ENCODE data around the gene RAB35. TPM values are rescaled to one million over a fixed set of nuclear protein-coding genes. Genes with fewer than 3 reads are reported as not detected.
A peak's percentile ranks its signal among the peaks of the same experiment; 100 is the strongest.

RAB35 gene
- total RNA-seq, 6 donors from 2014 or later = 14.2 to 63.1 (median 23.2) TPM

DNA sequence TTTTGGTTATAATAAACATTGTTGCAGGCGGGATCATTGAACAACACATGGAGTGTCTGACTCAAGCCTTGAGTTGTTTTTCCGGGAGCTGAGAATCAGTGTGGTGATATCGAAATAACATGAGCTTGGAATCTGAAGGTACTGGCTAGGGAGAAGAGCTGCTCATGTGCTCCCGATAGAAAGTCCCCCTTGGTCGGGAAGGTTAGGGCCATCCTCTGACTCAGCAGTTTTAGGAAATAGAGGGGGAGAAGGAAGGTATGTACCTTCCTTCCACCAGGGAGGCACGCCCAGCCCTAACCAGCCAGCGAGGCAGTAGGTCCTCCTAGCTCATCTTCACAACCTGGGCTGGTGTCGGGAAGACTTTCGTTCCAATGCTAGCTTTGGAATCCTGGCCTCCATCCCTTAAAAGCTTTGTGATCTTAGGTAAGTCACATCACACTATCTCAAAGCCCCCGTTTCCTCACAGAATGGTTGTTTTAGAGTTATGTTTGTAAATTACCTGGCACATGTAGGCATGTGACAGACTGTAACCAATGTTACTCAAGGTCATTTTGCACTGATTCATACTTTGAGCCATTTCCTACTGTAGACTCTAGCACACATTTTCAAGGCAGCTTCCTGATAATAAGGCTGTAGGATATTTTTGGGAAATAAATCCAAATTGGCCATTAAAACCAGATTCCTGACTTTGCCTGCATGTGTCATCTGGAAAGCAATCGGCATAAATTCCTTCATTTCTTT lies 1.9 kb upstream of the RAB35 start:
- Histone ChIP-seq H3K4me3 (peak overlapping the region in 2 of 4 donors; percentile 73 to 98), H3K27me3 (no peaks in the 10 kb centered on the region)

DNA sequence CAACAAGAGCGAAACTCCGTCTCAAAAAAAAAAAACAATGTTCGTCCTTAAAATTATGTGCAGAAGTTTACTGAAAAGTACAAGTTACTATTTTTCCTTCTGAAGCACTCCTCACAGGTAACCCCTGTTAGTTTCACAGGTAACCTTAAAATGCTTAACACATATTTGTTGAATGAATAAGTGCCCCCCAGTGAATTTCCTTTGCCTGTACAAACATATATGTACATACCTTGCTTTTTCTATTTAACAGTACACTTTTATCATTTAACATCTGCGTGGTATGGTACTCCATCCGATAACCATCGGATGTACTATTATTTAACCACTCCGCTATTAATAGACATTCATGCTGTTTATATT lies 1.4 kb upstream of the RAB35 start:
- Histone ChIP-seq H3K36me3 (peaks cover 0 to 12% (median 2%) of the 10 kb centered on the region in 4 donors), H3K27me3 (no peaks in the 10 kb centered on the region), H3K4me1 (peaks cover 29 to 42% (median 38%) of the 10 kb centered on the region in 4 donors), H3K27ac (peak overlapping the region in 3 of 4 donors; percentile 42 to 92 (median 92)), H3K9me3 (no peaks in the 10 kb centered on the region), H3K4me3 (peak overlapping the region in 3 of 4 donors; percentile 73 to 98 (median 81))
- no peak for TF ChIP-seq EP300 (IDR thresholded peaks at IDR 0.05)
- TF ChIP-seq POLR2AphosphoS5 (IDR thresholded peaks at IDR 0.05) = no peak
- no peak for TF ChIP-seq CTCF (IDR thresholded peaks at IDR 0.05)
- TF ChIP-seq POLR2A (IDR thresholded peaks at IDR 0.05) = no peak
- no peak for ATAC-seq (ENCODE audit: low FRiP score in 2 of 2)
- 33 to 34% methylated on average over 7 of the region's 7 CpGs for WGBS, 2 donors
- DNase-seq = no peak

More for the DNA sequence above, 1.9 kb upstream of the RAB35 start:
- Histone ChIP-seq H3K9me3 (no peaks in the 10 kb centered on the region), H3K36me3 (peaks cover 0 to 12% (median 2%) of the 10 kb centered on the region in 4 donors), H3K27ac (peak overlapping the region in 3 of 4 donors; percentile 2 to 92 (median 42)), H3K4me1 (peaks cover 29 to 42% (median 38%) of the 10 kb centered on the region in 4 donors)
- no peak for TF ChIP-seq EP300 (IDR thresholded peaks at IDR 0.05)
- no peak for TF ChIP-seq POLR2AphosphoS5 (IDR thresholded peaks at IDR 0.05)
- no peak for TF ChIP-seq CTCF (IDR thresholded peaks at IDR 0.05)
- TF ChIP-seq POLR2A (IDR thresholded peaks at IDR 0.05) = no peak
- no peak for DNase-seq
- WGBS, 2 donors = 59 to 60% methylated on average over 11 of the region's 11 CpGs
- no peak for ATAC-seq (ENCODE audit: low FRiP score in 2 of 2)

- Histone ChIP-seq H3K4me1 (peaks cover 29 to 49% (median 40%) of the 10 kb centered on the region in 4 donors), H3K9me3 (no peaks in the 10 kb centered on the region), H3K27me3 (no peaks in the 10 kb centered on the region), H3K36me3 (peaks cover 0 to 12% (median 2%) of the 10 kb centered on the region in 4 donors), H3K4me3 (peak overlapping the region; percentile 73 to 98 (median 84)), H3K27ac (peak overlapping the region; percentile 92)
- ATAC-seq (ENCODE audit: low FRiP score in 2 of 2) (peak; percentile 94 to 96), DNase-seq (peak; percentile 94 to 100)
- WGBS, 2 donors = 0 to 1% methylated on average over 5 to 65 of the region's 91 CpGs
- TF ChIP-seq CTCF (IDR thresholded peaks at IDR 0.05) = no peak
- peak in 3 of 4 donors; percentile 5 to 95 (median 80) for TF ChIP-seq POLR2A (IDR thresholded peaks at IDR 0.05)
- TF ChIP-seq POLR2AphosphoS5 (IDR thresholded peaks at IDR 0.05) = peak; percentile 71 to 84
- no peak for TF ChIP-seq EP300 (IDR thresholded peaks at IDR 0.05)
Observed at GRCh38 chr12:120116792-120117651, 469 bp upstream of the RAB35 start.

GRCh38 chr12:120115692-120116440 lies 687 bp downstream of the RAB35 start:
- peak overlapping the region; percentile 92 for H3K27ac ChIP-seq
- peaks cover 37 to 61% (median 51%) of the 10 kb centered on the region in 4 donors for H3K4me1 ChIP-seq
- DNase-seq = peak in 1 of 2 donors; percentile 42
- no peak for ATAC-seq (ENCODE audit: low FRiP score in 2 of 2)
- H3K9me3 ChIP-seq = no peaks in the 10 kb centered on the region
- TF ChIP-seq EP300 (IDR thresholded peaks at IDR 0.05) (no peak), CTCF (IDR thresholded peaks at IDR 0.05) (no peak), POLR2A (IDR thresholded peaks at IDR 0.05) (no peak), POLR2AphosphoS5 (IDR thresholded peaks at IDR 0.05) (no peak)
- peak overlapping the region; percentile 73 to 98 (median 86) for H3K4me3 ChIP-seq
- no peaks in the 10 kb centered on the region for H3K27me3 ChIP-seq
- peaks cover 0 to 12% (median 2%) of the 10 kb centered on the region in 4 donors for H3K36me3 ChIP-seq
- 44 to 53% methylated on average over 10 of the region's 31 CpGs for WGBS, 2 donors
